ENCODE measurements around the gene ARID3A. TPM values are rescaled to one million over a fixed set of nuclear protein-coding genes. Genes with fewer than 3 reads are reported as not detected.

The ARID3A gene
- total and polyA plus RNA-seq, 12 donors: 1.6 to 10.2 (median 7.4) TPM

GRCh38 chr19:1009981-1010538 is 84.2 kb downstream of the ARID3A start:
- H3K27ac ChIP-seq: no peak overlapping the region
- DNase-seq: no peak
- no peak overlapping the region for H3K4me3 ChIP-seq
- TF ChIP-seq CTCF (IDR thresholded peaks at IDR 0.05): no peak
- TF ChIP-seq POLR2A (IDR thresholded peaks at IDR 0.05): no peak
- H3K27me3 ChIP-seq: no peaks in the 10 kb centered on the region
- intact Hi-C loops (cut with DNase I): no loop called here
- no peaks in the 10 kb centered on the region for H3K4me1 ChIP-seq (replicated peaks in 1 of 2)
- H3K9me3 ChIP-seq (replicated peaks in 1 of 3): no peaks in the 10 kb centered on the region
- peaks cover 0 to 48% of the 10 kb centered on the region in 2 donors for H3K36me3 ChIP-seq (replicated peaks in 1 of 2)
- WGBS, 4 donors: 82 to 98% (median 87%) methylated on average over 11 to 29 of the region's 29 CpGs

DNA sequence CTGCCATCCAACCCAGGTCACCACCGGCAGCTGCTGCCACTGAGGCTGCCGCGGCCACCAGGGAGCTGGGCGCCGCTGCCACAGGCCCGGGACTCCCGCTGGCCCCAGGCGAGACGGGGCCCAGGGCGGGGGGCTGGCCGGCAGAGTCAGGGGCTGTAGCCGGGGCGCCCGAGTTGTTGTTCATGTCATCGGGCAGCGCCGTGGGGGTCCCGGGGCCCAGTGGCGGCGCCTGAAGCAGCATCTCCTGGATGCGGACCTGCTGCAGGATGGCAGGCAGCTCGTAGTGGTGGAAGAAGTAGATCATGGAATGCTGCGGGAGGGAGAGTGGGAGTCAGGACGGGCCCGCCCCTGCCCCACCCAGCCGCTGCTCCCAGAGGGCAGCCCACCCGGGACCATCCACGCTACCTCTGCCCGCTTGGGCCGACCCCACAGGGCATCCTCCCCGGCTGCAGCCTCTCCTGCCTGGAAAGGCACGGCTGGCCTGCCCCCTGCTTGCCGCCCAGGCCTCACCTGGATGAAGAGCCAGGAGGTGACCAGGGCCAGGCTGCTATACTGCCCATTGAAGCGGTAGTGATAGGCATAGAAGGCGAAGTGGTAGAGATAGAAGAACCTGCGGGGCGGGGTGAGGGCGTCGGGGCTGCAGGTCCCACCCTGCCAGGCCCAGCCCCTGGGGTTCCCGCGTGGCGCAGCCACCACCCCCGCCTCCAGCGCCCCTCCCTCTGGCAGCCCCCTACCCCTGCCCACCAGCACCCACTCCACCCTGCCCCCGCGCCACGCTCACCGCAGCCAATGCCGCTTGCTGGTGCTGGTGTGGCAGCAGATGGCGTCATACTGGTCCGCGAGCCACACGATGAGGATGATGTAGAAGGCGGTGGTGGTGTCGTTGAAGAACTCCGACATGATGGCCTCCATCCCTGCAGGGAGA is 85.0 kb downstream of the ARID3A start:
- Histone ChIP-seq H3K4me1 (replicated peaks in 1 of 2) (peaks cover 0 to 5% of the 10 kb centered on the region in 2 donors), H3K4me3 (no peak overlapping the region), H3K9me3 (replicated peaks in 1 of 3) (no peaks in the 10 kb centered on the region), H3K27ac (no peak overlapping the region), H3K27me3 (no peaks in the 10 kb centered on the region), H3K36me3 (replicated peaks in 1 of 2) (peaks cover 0 to 48% of the 10 kb centered on the region in 2 donors)
- TF ChIP-seq CTCF (IDR thresholded peaks at IDR 0.05): no peak
- TF ChIP-seq POLR2A (IDR thresholded peaks at IDR 0.05): no peak
- no peak for DNase-seq
- WGBS, 4 donors: 92 to 97% (median 92%) methylated on average over 38 to 56 of the region's 56 CpGs
- intact Hi-C loops (cut with DNase I): no loop called here

GRCh38 chr19:1011831-1012333 is 86.0 kb downstream of the ARID3A start:
- no peak overlapping the region for H3K4me3 ChIP-seq
- 73 to 96% (median 94%) methylated on average over 6 to 36 of the region's 36 CpGs for WGBS, 4 donors
- peaks cover 5 to 15% of the 10 kb centered on the region in 2 donors for H3K4me1 ChIP-seq (replicated peaks in 1 of 2)
- no peaks in the 10 kb centered on the region for H3K27me3 ChIP-seq
- TF ChIP-seq POLR2A (IDR thresholded peaks at IDR 0.05): no peak
- no peak for TF ChIP-seq CTCF (IDR thresholded peaks at IDR 0.05)
- H3K9me3 ChIP-seq (replicated peaks in 1 of 3): no peaks in the 10 kb centered on the region
- H3K36me3 ChIP-seq (replicated peaks in 1 of 2): peaks cover 0 to 48% of the 10 kb centered on the region in 2 donors
- H3K27ac ChIP-seq: no peak overlapping the region
- intact Hi-C loops (cut with DNase I): no loop called here
- DNase-seq: no peak

DNA sequence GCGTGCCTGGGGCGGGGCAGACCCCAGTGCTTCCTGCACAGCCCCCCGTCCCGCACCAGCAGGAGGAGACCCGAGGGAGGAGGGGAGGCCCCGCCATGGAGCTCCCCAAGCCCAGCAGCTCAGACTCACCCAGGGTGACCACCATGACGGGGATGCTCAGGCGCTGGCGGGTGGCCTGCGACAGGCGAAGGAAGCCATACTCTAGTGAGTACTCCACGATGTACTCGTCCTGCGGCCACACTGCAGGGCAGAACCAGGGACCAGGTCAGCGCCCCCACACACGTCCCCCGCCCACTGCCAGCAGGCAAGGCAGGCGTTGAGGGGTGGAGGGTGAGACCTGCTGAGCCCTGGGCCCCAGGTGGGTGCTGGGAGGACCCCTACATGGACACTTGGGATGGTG is 86.5 kb downstream of the ARID3A start:
- no peak overlapping the region for H3K27ac ChIP-seq
- H3K27me3 ChIP-seq: no peaks in the 10 kb centered on the region
- intact Hi-C loops (cut with DNase I): no loop called here
- H3K9me3 ChIP-seq (replicated peaks in 1 of 3): no peaks in the 10 kb centered on the region
- no peak overlapping the region for H3K4me3 ChIP-seq
- 90 to 97% (median 94%) methylated on average over 6 to 18 of the region's 18 CpGs for WGBS, 4 donors
- TF ChIP-seq POLR2A (IDR thresholded peaks at IDR 0.05): no peak
- TF ChIP-seq CTCF (IDR thresholded peaks at IDR 0.05): no peak
- H3K36me3 ChIP-seq (replicated peaks in 1 of 2): peaks cover 0 to 48% of the 10 kb centered on the region in 2 donors
- peaks cover 9 to 20% of the 10 kb centered on the region in 2 donors for H3K4me1 ChIP-seq (replicated peaks in 1 of 2)
- DNase-seq: no peak
